Measurements from ENCODE around the gene DERL3.

Gene DERL3

GRCh38 chr22:23838681-23839468 lies at the start of gene DERL3:
Gene DERL3, minus strand, starts transcription at chr22:23839006. Its CDS starts 19 bp downstream, at chr22:23838987.
- Histone ChIP-seq H3F3A (ENCODE audit: insufficient read depth, low read length) (no peaks in the 10 kb centered on the region), H3K9me3 (ENCODE audit: low read length) (no peaks in the 10 kb centered on the region), H4K20me1 (ENCODE audit: insufficient read depth, low read length) (no peaks in the 10 kb centered on the region), H3K4me1 (ENCODE audit: insufficient read depth, low read length, severe bottlenecking) (peaks cover 52% of the 10 kb centered on the region), H3K4me3 (ENCODE audit: low read depth, low read length, poor library complexity, severe bottlenecking) (peak within 1 kb of the TSS; percentile 55), H3K9ac (ENCODE audit: low read length) (peak within 1 kb of the TSS; percentile 62), H3K9me2 (ENCODE audit: low read depth, low read length) (no peaks in the 10 kb centered on the region), H3K4me2 (ENCODE audit: low read length) (peak within 1 kb of the TSS; percentile 76), H3K36me3 (ENCODE audit: insufficient read depth, low read length) (peaks cover 36% of the 10 kb centered on the region), H2AFZ (ENCODE audit: low read length) (no peak within 1 kb of the TSS), H3K27ac (ENCODE audit: low read depth, low read length, poor library complexity, severe bottlenecking) (peak within 1 kb of the TSS; percentile 97), H3K27me3 (ENCODE audit: insufficient read depth, low read length) (no peaks in the 10 kb centered on the region), H3K79me2 (ENCODE audit: insufficient read depth, low read length) (no peaks in the 10 kb centered on the region)
- TF ChIP-seq CTCF (IDR thresholded peaks at IDR 0.05; ENCODE audit: low read length) (no peak), EZH2 (IDR thresholded peaks at IDR 0.05; ENCODE audit: borderline replicate concordance, low read length) (no peak)

DNA sequence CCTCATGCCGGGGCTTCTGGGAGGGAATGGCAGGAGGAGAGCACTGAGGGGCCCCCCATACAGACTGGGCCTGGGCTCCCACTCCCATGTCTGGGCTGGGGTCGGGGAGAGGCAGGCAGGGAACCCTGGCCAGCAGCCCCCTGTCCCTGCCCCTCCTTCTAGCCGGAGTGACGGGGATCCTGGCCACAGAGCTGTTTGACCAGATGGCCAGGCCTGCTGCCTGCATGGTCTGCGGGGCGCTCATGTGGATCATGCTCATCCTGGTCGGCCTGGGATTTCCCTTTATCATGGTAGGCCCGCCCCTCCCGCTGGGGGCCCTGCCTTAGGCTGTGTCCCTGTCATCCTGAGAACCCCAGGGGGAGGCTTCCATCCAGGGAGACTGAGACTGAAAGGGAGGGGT lies 45.3 kb upstream of the DERL3 start:
- Histone ChIP-seq H3F3A (ENCODE audit: insufficient read depth, low read length) (no peaks in the 10 kb centered on the region), H3K27ac (ENCODE audit: low read depth, low read length, poor library complexity, severe bottlenecking) (no peak overlapping the region), H3K4me1 (ENCODE audit: insufficient read depth, low read length, severe bottlenecking) (no peaks in the 10 kb centered on the region), H2AFZ (ENCODE audit: low read length) (no peak overlapping the region), H3K9ac (ENCODE audit: low read length) (no peak overlapping the region), H3K27me3 (ENCODE audit: insufficient read depth, low read length) (no peaks in the 10 kb centered on the region), H3K4me2 (ENCODE audit: low read length) (no peak overlapping the region), H3K9me2 (ENCODE audit: low read depth, low read length) (no peaks in the 10 kb centered on the region), H3K4me3 (ENCODE audit: low read depth, low read length, poor library complexity, severe bottlenecking) (no peak overlapping the region), H3K36me3 (ENCODE audit: insufficient read depth, low read length) (peaks cover 17% of the 10 kb centered on the region), H3K79me2 (ENCODE audit: insufficient read depth, low read length) (no peaks in the 10 kb centered on the region), H4K20me1 (ENCODE audit: insufficient read depth, low read length) (no peaks in the 10 kb centered on the region), H3K9me3 (ENCODE audit: low read length) (0 out of 2 replicates have a peak, but pooled peaks cover 2% of the 10 kb centered on the region)
- TF ChIP-seq CTCF (IDR thresholded peaks at IDR 0.05; ENCODE audit: low read length) (no peak), EZH2 (IDR thresholded peaks at IDR 0.05; ENCODE audit: borderline replicate concordance, low read length) (no peak)

GRCh38 chr22:23883658-23884057 lies 44.9 kb upstream of the DERL3 start:
- no peaks in the 10 kb centered on the region for H3K79me2 ChIP-seq (ENCODE audit: insufficient read depth, low read length)
- H3K9me2 ChIP-seq (ENCODE audit: low read depth, low read length), result no peaks in the 10 kb centered on the region
- no peak overlapping the region for H2AFZ ChIP-seq (ENCODE audit: low read length)
- no peaks in the 10 kb centered on the region for H3K27me3 ChIP-seq (ENCODE audit: insufficient read depth, low read length)
- peaks cover 21% of the 10 kb centered on the region for H3K36me3 ChIP-seq (ENCODE audit: insufficient read depth, low read length)
- no peak overlapping the region for H3K4me2 ChIP-seq (ENCODE audit: low read length)
- no peak overlapping the region for H3K9ac ChIP-seq (ENCODE audit: low read length)
- H3K4me3 ChIP-seq (ENCODE audit: low read depth, low read length, poor library complexity, severe bottlenecking), result no peak overlapping the region
- H4K20me1 ChIP-seq (ENCODE audit: insufficient read depth, low read length), result no peaks in the 10 kb centered on the region
- H3K9me3 ChIP-seq (ENCODE audit: low read length), result 0 out of 2 replicates have a peak, but pooled peaks cover 2% of the 10 kb centered on the region
- no peaks in the 10 kb centered on the region for H3K4me1 ChIP-seq (ENCODE audit: insufficient read depth, low read length, severe bottlenecking)
- no peak for TF ChIP-seq CTCF (IDR thresholded peaks at IDR 0.05; ENCODE audit: low read length)
- no peak for TF ChIP-seq EZH2 (IDR thresholded peaks at IDR 0.05; ENCODE audit: borderline replicate concordance, low read length)
- H3K27ac ChIP-seq (ENCODE audit: low read depth, low read length, poor library complexity, severe bottlenecking), result no peak overlapping the region
- H3F3A ChIP-seq (ENCODE audit: insufficient read depth, low read length), result no peaks in the 10 kb centered on the region
